Measurements from ENCODE around the gene PPP1R14C. TPM values are rescaled to one million over a fixed set of nuclear protein-coding genes. Genes with fewer than 3 reads are reported as not detected.

PPP1R14C gene
- total and polyA plus RNA-seq, 2 donors (not counting 1 experiment from before 2014, with no cell fraction given), result 0.17 TPM; not detected in 1

GRCh38 chr6:150286460-150286859, 143.6 kb downstream of the PPP1R14C start:
- Histone ChIP-seq H3K9ac (ENCODE audit: insufficient read depth, low read length) (no peak overlapping the region), H4K20me1 (ENCODE audit: control insufficient read depth, extremely low read depth, insufficient read depth, low read length) (no peaks in the 10 kb centered on the region), H3K27ac (ENCODE audit: insufficient read depth, low read length) (no peak overlapping the region), H3K4me2 (ENCODE audit: extremely low read depth, insufficient read depth, low read length) (no peak overlapping the region), H3K9me3 (ENCODE audit: control insufficient read depth, insufficient read depth, low read depth, low read length) (no peaks in the 10 kb centered on the region), H3K36me3 (ENCODE audit: control insufficient read depth, insufficient read depth, low read length) (no peaks in the 10 kb centered on the region), H3K4me1 (ENCODE audit: control insufficient read depth, extremely low read depth, insufficient read depth, low read length) (no peaks in the 10 kb centered on the region), H2AFZ (ENCODE audit: low read length) (no peak overlapping the region), H3K79me2 (ENCODE audit: control insufficient read depth, insufficient read depth, low read length) (no peaks in the 10 kb centered on the region), H3K4me3 (replicated peaks in 1 of 4; ENCODE audit: control extremely low read depth in 1 of 4, insufficient read depth in 1 of 4, low read depth in 3 of 4, low read length in 4 of 4) (no peak overlapping the region), H3K27me3 (ENCODE audit: control insufficient read depth, insufficient read depth, low read length) (no peaks in the 10 kb centered on the region)
- DNase-seq (ENCODE audit: low read depth in 2 of 2), result no peak
- TF ChIP-seq, protein P1, sequence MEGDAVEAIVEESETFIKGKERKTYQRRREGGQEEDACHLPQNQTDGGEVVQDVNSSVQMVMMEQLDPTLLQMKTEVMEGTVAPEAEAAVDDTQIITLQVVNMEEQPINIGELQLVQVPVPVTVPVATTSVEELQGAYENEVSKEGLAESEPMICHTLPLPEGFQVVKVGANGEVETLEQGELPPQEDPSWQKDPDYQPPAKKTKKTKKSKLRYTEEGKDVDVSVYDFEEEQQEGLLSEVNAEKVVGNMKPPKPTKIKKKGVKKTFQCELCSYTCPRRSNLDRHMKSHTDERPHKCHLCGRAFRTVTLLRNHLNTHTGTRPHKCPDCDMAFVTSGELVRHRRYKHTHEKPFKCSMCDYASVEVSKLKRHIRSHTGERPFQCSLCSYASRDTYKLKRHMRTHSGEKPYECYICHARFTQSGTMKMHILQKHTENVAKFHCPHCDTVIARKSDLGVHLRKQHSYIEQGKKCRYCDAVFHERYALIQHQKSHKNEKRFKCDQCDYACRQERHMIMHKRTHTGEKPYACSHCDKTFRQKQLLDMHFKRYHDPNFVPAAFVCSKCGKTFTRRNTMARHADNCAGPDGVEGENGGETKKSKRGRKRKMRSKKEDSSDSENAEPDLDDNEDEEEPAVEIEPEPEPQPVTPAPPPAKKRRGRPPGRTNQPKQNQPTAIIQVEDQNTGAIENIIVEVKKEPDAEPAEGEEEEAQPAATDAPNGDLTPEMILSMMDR (conservative IDR thresholded peaks at IDR 0.05 in 1 of 2, IDR thresholded peaks at IDR 0.05 in 1 of 2; ENCODE audit: low read depth in 1 of 2, low read length in 2 of 2), result no peak
- no peak for TF ChIP-seq EZH2 (IDR thresholded peaks at IDR 0.05; ENCODE audit: low read length, missing control alignments)

GRCh38 chr6:150286912-150287311, 144.1 kb downstream of the PPP1R14C start:
- no peaks in the 10 kb centered on the region for H3K4me1 ChIP-seq (ENCODE audit: control insufficient read depth, extremely low read depth, insufficient read depth, low read length)
- TF ChIP-seq, protein P1 (conservative IDR thresholded peaks at IDR 0.05 in 1 of 2, IDR thresholded peaks at IDR 0.05 in 1 of 2; ENCODE audit: low read depth in 1 of 2, low read length in 2 of 2), result no peak
- no peak for TF ChIP-seq EZH2 (IDR thresholded peaks at IDR 0.05; ENCODE audit: low read length, missing control alignments)
- H3K4me3 ChIP-seq (replicated peaks in 1 of 4; ENCODE audit: control extremely low read depth in 1 of 4, insufficient read depth in 1 of 4, low read depth in 3 of 4, low read length in 4 of 4), result no peak overlapping the region
- H3K9me3 ChIP-seq (ENCODE audit: control insufficient read depth, insufficient read depth, low read depth, low read length), result no peaks in the 10 kb centered on the region
- no peak overlapping the region for H3K9ac ChIP-seq (ENCODE audit: insufficient read depth, low read length)
- H3K27ac ChIP-seq (ENCODE audit: insufficient read depth, low read length), result no peak overlapping the region
- no peak overlapping the region for H3K4me2 ChIP-seq (ENCODE audit: extremely low read depth, insufficient read depth, low read length)
- no peaks in the 10 kb centered on the region for H3K79me2 ChIP-seq (ENCODE audit: control insufficient read depth, insufficient read depth, low read length)
- H3K36me3 ChIP-seq (ENCODE audit: control insufficient read depth, insufficient read depth, low read length), result no peaks in the 10 kb centered on the region
- no peaks in the 10 kb centered on the region for H3K27me3 ChIP-seq (ENCODE audit: control insufficient read depth, insufficient read depth, low read length)
- DNase-seq (ENCODE audit: low read depth in 2 of 2), result peak in 1 of 2 donors; percentile 50
- no peak overlapping the region for H2AFZ ChIP-seq (ENCODE audit: low read length)
- no peaks in the 10 kb centered on the region for H4K20me1 ChIP-seq (ENCODE audit: control insufficient read depth, extremely low read depth, insufficient read depth, low read length)

- H3K4me2 ChIP-seq (ENCODE audit: extremely low read depth, insufficient read depth, low read length), result no peak overlapping the region
Observed at GRCh38 chr6:150288456-150288855, 145.6 kb downstream of the PPP1R14C start.

More at GRCh38 chr6:150288456-150288855, 145.6 kb downstream of the PPP1R14C start:
- no peak overlapping the region for H3K4me3 ChIP-seq (replicated peaks in 1 of 4; ENCODE audit: control extremely low read depth in 1 of 4, insufficient read depth in 1 of 4, low read depth in 3 of 4, low read length in 4 of 4)
- no peaks in the 10 kb centered on the region for H3K36me3 ChIP-seq (ENCODE audit: control insufficient read depth, insufficient read depth, low read length)
- no peak for DNase-seq (ENCODE audit: low read depth in 2 of 2)
- H3K27ac ChIP-seq (ENCODE audit: insufficient read depth, low read length), result no peak overlapping the region
- no peak for TF ChIP-seq EZH2 (IDR thresholded peaks at IDR 0.05; ENCODE audit: low read length, missing control alignments)
- TF ChIP-seq, protein P1 (conservative IDR thresholded peaks at IDR 0.05 in 1 of 2, IDR thresholded peaks at IDR 0.05 in 1 of 2; ENCODE audit: low read depth in 1 of 2, low read length in 2 of 2), result no peak
- no peaks in the 10 kb centered on the region for H3K79me2 ChIP-seq (ENCODE audit: control insufficient read depth, insufficient read depth, low read length)
- no peaks in the 10 kb centered on the region for H4K20me1 ChIP-seq (ENCODE audit: control insufficient read depth, extremely low read depth, insufficient read depth, low read length)
- H3K9me3 ChIP-seq (ENCODE audit: control insufficient read depth, insufficient read depth, low read depth, low read length), result no peaks in the 10 kb centered on the region
- no peaks in the 10 kb centered on the region for H3K27me3 ChIP-seq (ENCODE audit: control insufficient read depth, insufficient read depth, low read length)
- no peak overlapping the region for H2AFZ ChIP-seq (ENCODE audit: low read length)
- no peak overlapping the region for H3K9ac ChIP-seq (ENCODE audit: insufficient read depth, low read length)
- no peaks in the 10 kb centered on the region for H3K4me1 ChIP-seq (ENCODE audit: control insufficient read depth, extremely low read depth, insufficient read depth, low read length)

All from fibroblast of lung (primary cell).